B cell (primary cell): ENCODE data around the gene EPHB3. TPM values are rescaled to one million over a fixed set of nuclear protein-coding genes. Genes with fewer than 3 reads are reported as not detected.

Experiments used
- ATAC-seq: fragments of 200-7000 bp; cut with Tn5 transposase; one replicate; pipeline ENCODE4 v1.10.0; 2021; ENCODE audit warnings: low read depth, mild to moderate bottlenecking, moderate number of reproducible peaks, moderate library complexity
- CTCF ChIA-PET: fragments of 350-600 bp; sonication (Branson Sonifier 250); formaldehyde crosslinking; loops from one replicate; lab custom pipeline; 2021; ENCODE audit warnings: antibody characterized with exemption, inconsistent platforms; lab: Charles Lee
- POLR2A ChIA-PET: fragments of 350-600 bp; sonication (Branson Sonifier 250); formaldehyde crosslinking; loops from one replicate; lab custom pipeline; 2021; ENCODE audit warnings: antibody characterized with exemption; lab: Charles Lee
- DNase-seq: peaks from one replicate; pipeline ENCODE4 v3.0.0; 2013
- H2AFZ ChIP-seq: 2 replicates; pipeline ENCODE4 v1.6.1; 2012; ENCODE audit warnings: mild to moderate bottlenecking, low read depth, low read length; ENCODE audit not compliant: insufficient read depth, poor library complexity, severe bottlenecking
- H3K27ac ChIP-seq, 2 donors: 1 replicate in 1 of 2; 2 replicates in 1 of 2; pipeline ENCODE4 v1.5.1; 2012 to 2013; ENCODE audit warnings: low read length in 2 of 2, mild to moderate bottlenecking in 2 of 2, moderate library complexity in 1 of 2
- H3K27me3 ChIP-seq, 4 experiments: fragments of 200-600 bp in 1 of 4; sonication (generic) in 1 of 4; replicated peaks in 1 of 4; 1 replicate in 2 of 4; 2 replicates in 2 of 4; pipeline versions ENCODE4 v1.6.1 to v1.7.0; 2013 to 2016; ENCODE audit warnings: low read length in 3 of 4, mild to moderate bottlenecking in 2 of 4, mixed read lengths in 1 of 4, moderate library complexity in 1 of 4; ENCODE audit not compliant: insufficient read depth in 4 of 4, control insufficient read depth in 3 of 4; ENCODE audit errors: control extremely low read depth in 1 of 4
- H3K36me3 ChIP-seq, 2 experiments: replicated peaks in 1 of 2; 1 replicate in 1 of 2; 2 replicates in 1 of 2; pipeline versions ENCODE4 v1.6.1 to v1.7.1; 2013; ENCODE audit warnings: low read length in 1 of 2; ENCODE audit not compliant: insufficient read depth in 2 of 2, control insufficient read depth in 1 of 2; ENCODE audit errors: control extremely low read depth in 1 of 2, extremely low read depth in 1 of 2
- H3K4me1 ChIP-seq, 2 donors: fragments of 200-600 bp in 1 of 2; sonication (generic) in 1 of 2; 1 replicate in 1 of 2; 2 replicates in 1 of 2; pipeline versions ENCODE4 v1.5.1 to v1.6.1; 2013 to 2017; ENCODE audit warnings: low read length in 2 of 2; ENCODE audit not compliant: control insufficient read depth in 2 of 2, insufficient read depth in 2 of 2
- H3K4me2 ChIP-seq: replicated peaks from 2 replicates; pipeline ENCODE3; 2012; ENCODE audit warnings: mild to moderate bottlenecking, low read depth, low read length; ENCODE audit not compliant: poor library complexity, severe bottlenecking
- H3K4me3 ChIP-seq, 5 experiments: fragments of 200-600 bp in 1 of 5; sonication (generic) in 1 of 5; 1 replicate in 3 of 5; 2 replicates in 2 of 5; pipeline versions ENCODE4 v1.5.1 to v1.7.0; 2011 to 2016; ENCODE audit warnings: low read length in 4 of 5, mild to moderate bottlenecking in 4 of 5, low read depth in 2 of 5, control low read depth in 1 of 5, moderate library complexity in 1 of 5; ENCODE audit not compliant: insufficient read depth in 1 of 5; ENCODE audit errors: control extremely low read depth in 1 of 5, extremely low read depth in 1 of 5
- H3K79me2 ChIP-seq: fragments of 200-600 bp; sonication (generic); one replicate; pipeline ENCODE4 v1.6.0; 2016; ENCODE audit warnings: low read length; ENCODE audit not compliant: control insufficient read depth, insufficient read depth
- H3K9ac ChIP-seq: fragments of 200-600 bp; sonication (generic); 2 replicates; pipeline ENCODE4 v1.6.1; 2017; ENCODE audit warnings: mild to moderate bottlenecking, low read length, moderate library complexity
- H3K9me3 ChIP-seq, 3 donors: one replicate each; pipeline versions ENCODE4 v1.6.1 to v1.7.1; 2013; ENCODE audit warnings: low read length in 2 of 3; ENCODE audit not compliant: control insufficient read depth in 2 of 3, insufficient read depth in 1 of 3; ENCODE audit errors: control extremely low read depth in 1 of 3
- H4K20me1 ChIP-seq: 2 replicates; pipeline ENCODE4 v1.6.0; 2012; ENCODE audit warnings: mild to moderate bottlenecking, low read length; ENCODE audit not compliant: insufficient read depth, control insufficient read depth, poor library complexity, severe bottlenecking
- H3K27ac Mint-ChIP-seq: one replicate; pipeline ENCODE4 v1.8.0; 2021; ENCODE audit warnings: mixed read lengths
- H3K27me3 Mint-ChIP-seq: one replicate; pipeline ENCODE4 v1.8.0; 2021; ENCODE audit warnings: mixed read lengths
- H3K4me1 Mint-ChIP-seq: one replicate; pipeline ENCODE4 v1.8.0; 2021; ENCODE audit warnings: mixed read lengths
- H3K4me3 Mint-ChIP-seq: one replicate; pipeline ENCODE4 v1.8.0; 2021; ENCODE audit warnings: mixed read lengths
- H3K9me3 Mint-ChIP-seq: one replicate; pipeline ENCODE4 v1.8.0; 2022; ENCODE audit warnings: mixed read lengths; ENCODE audit not compliant: insufficient read depth
- CTCF ChIP-seq: fragments of 200-600 bp; IDR thresholded peaks from one replicate; pipeline ENCODE4 v1.8.0; 2022; ENCODE audit warnings: antibody characterized with exemption, mild to moderate bottlenecking
- EZH2 ChIP-seq: IDR thresholded peaks from 2 replicates; pipeline ENCODE4 v1.6.1; 2012; ENCODE audit warnings: borderline replicate concordance, low read depth, mild to moderate bottlenecking, moderate library complexity, low read length; ENCODE audit not compliant: insufficient read depth, poor library complexity, severe bottlenecking
- WGBS: methylation state at CpG from one replicate; pipeline ENCODE4 v1.1.5; 2013; ENCODE audit warnings: missing lambda C conversion rate; ENCODE audit not compliant: insufficient coverage; 5-methylcytosine and 5-hydroxymethylcytosine counted together
- intact Hi-C: fragments of 100-400 bp; cut with micrococcal nuclease; formaldehyde crosslinking; loops from one replicate; pipeline ENCODE4 v1.10.0; 2022
- polyA plus RNA-seq: library from polyadenylated mRNA; depleted of rRNA; stranded (reverse); fragments of >200 nt; gene quantifications from 2 replicates; pipeline ENCODE4 v1.2.3, GENCODE V29; 2012
- total RNA-seq, 2 donors: library from RNA; stranded (reverse); fragments of 120-200 nt in 1 of 2; gene quantifications; 1 replicate in 1 of 2; 2 replicates in 1 of 2; pipeline versions ENCODE4 v1.2.3 to v1.2.4, GENCODE V29; 2013 to 2022

Gene EPHB3
- total and polyA plus RNA-seq, 2 donors (not counting 1 experiment from before 2014, with no cell fraction given) = 0.06 to 0.07 TPM

- peak overlapping the region; percentile 77 for H3K4me2 ChIP-seq
- H3K4me3 Mint-ChIP-seq = peak overlapping the region; percentile 64
- no peak for ATAC-seq
These were observed 47.5 kb upstream of the EPHB3 start for GRCh38 chr3:184514171-184514490.

More at GRCh38 chr3:184514171-184514490, 47.5 kb upstream of the EPHB3 start:
- H3K9ac ChIP-seq = peak overlapping the region; percentile 9
- H3K36me3 ChIP-seq = no peaks in the 10 kb centered on the region
- H3K4me1 ChIP-seq = peaks cover 11 to 14% of the 10 kb centered on the region in 2 donors
- ChIA-PET POLR2A (interaction anchor here (0.7 kb wide), 1 partner anchor 11 kb away, joined by 3 read pairs; no protein-coding TSS in a partner anchor), CTCF (interaction anchor here (0.8 to 7.8 kb wide), 36 partner anchors 8 to 618 kb away, joined by 3 to 107 read pairs (median 6); partner anchors contain the start of genes CLCN2, EPHB3, FAM131A and POLR2H)
- H3K79me2 ChIP-seq = no peaks in the 10 kb centered on the region
- H3K27me3 ChIP-seq = peaks cover 0 to 31% (median 28%) of the 10 kb centered on the region in 4 experiments
- no peak for TF ChIP-seq EZH2
- TF ChIP-seq CTCF = no peak
- Mint-ChIP-seq H3K27ac (no peak overlapping the region), H3K27me3 (peaks cover 74% of the 10 kb centered on the region), H3K9me3 (no peaks in the 10 kb centered on the region), H3K4me1 (peaks cover 14% of the 10 kb centered on the region)
- no peak overlapping the region for H3K27ac ChIP-seq
- DNase-seq = no peak
- H3K4me3 ChIP-seq = no peak overlapping the region
- H4K20me1 ChIP-seq = no peaks in the 10 kb centered on the region
- peak overlapping the region; percentile 70 for H2AFZ ChIP-seq
- H3K9me3 ChIP-seq = peaks cover 0 to 6% (median 0%) of the 10 kb centered on the region in 3 donors
- WGBS = 8% methylated on average over 4 of the region's 10 CpGs
- intact Hi-C loops = no loop called here
